ACC112 (cell line): ENCODE results near the gene ENPP6.

ENCODE experiments used
- H2AFZ ChIP-seq: fragments of 200-600 bp; sonication (generic); one replicate; pipeline ENCODE4 v1.6.0; 2017; ENCODE audit warnings: antibody characterized with exemption, low read length; ENCODE audit not compliant: unreplicated experiment
- H3K27ac ChIP-seq: fragments of 200-600 bp; sonication (generic); 2 replicates; pipeline ENCODE4 v1.5.1; 2014; ENCODE audit warnings: low read depth, mild to moderate bottlenecking, antibody characterized with exemption, low read length, moderate library complexity
- H3K27me3 ChIP-seq: fragments of 200-600 bp; sonication (generic); 2 replicates; pipeline ENCODE4 v1.6.1; 2014; ENCODE audit warnings: mild to moderate bottlenecking, antibody characterized with exemption, low read length, moderate library complexity, mixed read lengths; ENCODE audit not compliant: insufficient read depth
- H3K36me3 ChIP-seq: fragments of 200-600 bp; sonication (generic); 2 replicates; pipeline ENCODE4 v1.6.1; 2016; ENCODE audit warnings: mild to moderate bottlenecking, antibody characterized with exemption, low read length, moderate library complexity, mixed read lengths; ENCODE audit not compliant: insufficient read depth
- H3K4me1 ChIP-seq: fragments of 200-600 bp; sonication (generic); one replicate; pipeline ENCODE4 v1.6.1; 2016; ENCODE audit warnings: low read length, mixed read lengths; ENCODE audit not compliant: insufficient read depth, unreplicated experiment, control insufficient read depth
- H3K4me3 ChIP-seq: fragments of 200-600 bp; sonication (generic); 2 replicates; pipeline ENCODE4 v1.5.1; 2014; ENCODE audit warnings: mild to moderate bottlenecking, low read depth, low read length
- H3K79me2 ChIP-seq: fragments of 200-600 bp; sonication (generic); one replicate; pipeline ENCODE4 v1.6.0; 2016; ENCODE audit warnings: low read length; ENCODE audit not compliant: control insufficient read depth, unreplicated experiment, insufficient read depth

The ENPP6 gene

GRCh38 chr4:184122631-184123408, 94.9 kb downstream of the ENPP6 start:
- Histone ChIP-seq H3K4me3 (no peak overlapping the region), H3K79me2 (no peaks in the 10 kb centered on the region), H3K27me3 (no peaks in the 10 kb centered on the region), H3K4me1 (no peaks in the 10 kb centered on the region), H3K36me3 (no peaks in the 10 kb centered on the region), H3K27ac (no peak overlapping the region), H2AFZ (no peak overlapping the region)

DNA sequence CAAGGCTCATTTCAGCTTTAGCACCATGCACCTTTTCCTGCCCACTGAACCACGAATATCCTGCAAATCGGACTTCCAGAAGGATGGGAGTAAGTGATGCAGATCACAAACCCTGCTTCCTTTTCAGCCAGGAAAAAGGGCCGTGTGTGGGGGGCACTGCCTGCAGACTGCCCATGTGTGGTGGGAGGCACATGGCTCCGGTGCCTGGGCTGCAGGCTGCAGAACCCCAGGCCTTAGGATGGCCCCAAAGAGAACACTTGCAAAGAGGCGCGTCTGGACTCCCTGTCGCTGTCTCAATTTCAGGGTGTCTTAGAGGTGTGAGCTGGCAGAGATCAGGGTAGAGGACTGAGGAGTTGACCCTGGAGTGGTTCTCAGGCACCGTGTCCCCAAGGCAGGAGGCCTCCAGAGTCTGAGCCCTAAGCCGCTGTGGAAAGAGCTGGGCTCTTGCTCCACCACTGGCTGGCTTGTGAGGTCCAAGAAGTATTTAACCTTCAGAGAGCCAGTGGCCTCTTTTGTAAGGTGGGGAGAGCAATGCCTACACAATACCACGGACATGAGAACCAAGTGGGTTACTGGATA, 97.0 kb downstream of the ENPP6 start:
- Histone ChIP-seq H3K79me2 (no peaks in the 10 kb centered on the region), H3K4me3 (no peak overlapping the region), H3K4me1 (no peaks in the 10 kb centered on the region), H3K27me3 (no peaks in the 10 kb centered on the region), H3K27ac (no peak overlapping the region), H2AFZ (no peak overlapping the region), H3K36me3 (no peaks in the 10 kb centered on the region)

DNA sequence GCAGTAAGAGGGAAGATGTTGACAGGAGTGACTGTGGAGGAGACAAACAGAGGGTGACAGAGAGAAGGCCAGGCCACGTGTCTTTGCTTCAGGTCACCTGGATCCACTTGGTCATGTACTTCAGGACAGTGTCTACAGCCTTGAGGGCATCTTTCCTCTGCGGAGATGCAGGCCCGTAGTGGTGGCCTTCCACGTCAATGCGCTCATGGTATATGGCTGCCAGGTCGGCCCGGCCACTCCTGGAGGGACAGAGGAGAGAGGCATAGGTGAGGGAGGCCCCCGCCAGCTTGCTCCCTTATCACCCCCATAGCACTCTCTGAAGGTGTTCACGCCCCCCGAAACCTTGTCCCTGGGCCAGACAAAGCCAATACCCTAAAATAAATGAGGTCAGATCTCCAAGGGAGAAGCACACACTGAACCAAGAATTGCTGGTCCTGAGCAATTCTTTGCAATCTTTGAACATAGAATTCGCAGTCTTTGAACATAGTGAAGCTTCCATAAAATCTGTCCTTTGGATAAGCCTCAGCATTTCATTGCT, 99.9 kb downstream of the ENPP6 start:
- H3K4me3 ChIP-seq, result no peak overlapping the region
- H3K79me2 ChIP-seq, result no peaks in the 10 kb centered on the region
- no peaks in the 10 kb centered on the region for H3K27me3 ChIP-seq
- no peaks in the 10 kb centered on the region for H3K36me3 ChIP-seq
- no peak overlapping the region for H2AFZ ChIP-seq
- no peak overlapping the region for H3K27ac ChIP-seq
- no peaks in the 10 kb centered on the region for H3K4me1 ChIP-seq

DNA sequence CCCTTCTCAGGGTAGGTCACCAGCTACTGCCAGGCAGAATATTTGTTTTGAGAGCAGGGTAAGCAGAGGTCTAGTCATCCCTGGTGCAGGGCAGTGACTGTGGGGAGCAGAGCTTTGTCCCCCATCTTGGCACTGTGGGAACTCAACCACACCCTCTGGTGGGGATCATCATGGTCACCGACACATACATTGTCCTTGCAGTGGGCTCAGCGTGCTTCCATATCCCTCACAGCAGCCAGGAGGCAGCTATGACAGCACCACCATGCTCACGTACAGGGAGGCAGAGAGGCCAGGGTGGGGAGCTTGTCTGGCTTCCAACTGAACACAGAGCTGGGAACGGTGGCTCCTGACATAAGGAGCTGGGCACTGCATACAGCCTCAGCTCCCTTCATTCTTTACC, 102.3 kb downstream of the ENPP6 start:
- Histone ChIP-seq H3K36me3 (no peaks in the 10 kb centered on the region), H3K4me1 (no peaks in the 10 kb centered on the region), H3K27me3 (no peaks in the 10 kb centered on the region), H3K27ac (no peak overlapping the region), H2AFZ (no peak overlapping the region), H3K79me2 (no peaks in the 10 kb centered on the region), H3K4me3 (no peak overlapping the region)

DNA sequence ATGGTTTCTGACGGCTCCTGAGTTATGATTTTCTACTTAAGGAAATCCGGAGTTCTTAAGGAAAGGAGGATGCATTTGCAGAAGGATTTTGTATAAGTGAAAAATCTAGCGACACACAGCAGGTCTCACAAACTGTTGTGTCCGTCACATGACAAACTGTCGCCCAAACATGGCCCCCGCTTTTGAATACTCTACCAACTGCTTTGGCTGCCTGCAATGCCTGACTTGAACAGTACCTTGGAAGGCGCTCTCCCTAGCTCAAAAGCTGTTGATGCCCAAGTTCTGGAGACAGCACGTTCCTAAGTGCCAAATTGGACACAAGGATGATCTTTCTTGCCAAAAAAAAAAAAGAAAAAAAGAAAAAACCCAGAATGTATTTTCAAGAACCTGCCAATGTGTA, 103.2 kb downstream of the ENPP6 start:
- no peaks in the 10 kb centered on the region for H3K27me3 ChIP-seq
- H3K27ac ChIP-seq, result no peak overlapping the region
- H2AFZ ChIP-seq, result no peak overlapping the region
- no peaks in the 10 kb centered on the region for H3K36me3 ChIP-seq
- no peaks in the 10 kb centered on the region for H3K79me2 ChIP-seq
- H3K4me3 ChIP-seq, result no peak overlapping the region
- no peaks in the 10 kb centered on the region for H3K4me1 ChIP-seq

DNA sequence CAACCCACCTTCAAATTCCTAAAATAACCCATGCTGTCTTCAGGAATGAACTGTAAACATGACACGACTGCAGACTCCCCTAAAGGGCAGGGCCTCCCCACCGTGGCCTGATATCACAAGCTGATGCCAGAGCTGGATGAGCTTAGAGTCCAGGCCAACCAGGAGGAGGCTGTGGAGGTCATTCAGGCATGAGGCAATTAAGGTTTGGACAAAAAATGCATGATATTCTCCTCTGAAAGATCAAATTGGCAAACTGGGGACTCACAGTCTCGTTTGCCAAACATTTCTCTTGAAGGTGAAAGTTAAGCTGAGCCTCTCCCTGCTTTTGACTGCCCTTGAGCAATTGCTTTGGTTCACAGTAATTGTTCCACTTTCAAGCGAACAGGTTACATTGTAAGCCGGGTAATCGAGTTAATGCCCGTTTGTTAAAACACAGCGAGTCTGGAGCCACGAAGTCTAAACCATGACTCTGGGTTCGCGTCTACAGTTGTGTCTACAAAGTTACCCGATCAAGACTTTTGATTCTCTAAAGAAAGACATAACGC, 105.6 kb downstream of the ENPP6 start:
- Histone ChIP-seq H3K79me2 (no peaks in the 10 kb centered on the region), H3K27ac (no peak overlapping the region), H3K4me1 (no peaks in the 10 kb centered on the region), H3K36me3 (no peaks in the 10 kb centered on the region), H2AFZ (no peak overlapping the region), H3K4me3 (no peak overlapping the region), H3K27me3 (no peaks in the 10 kb centered on the region)

DNA sequence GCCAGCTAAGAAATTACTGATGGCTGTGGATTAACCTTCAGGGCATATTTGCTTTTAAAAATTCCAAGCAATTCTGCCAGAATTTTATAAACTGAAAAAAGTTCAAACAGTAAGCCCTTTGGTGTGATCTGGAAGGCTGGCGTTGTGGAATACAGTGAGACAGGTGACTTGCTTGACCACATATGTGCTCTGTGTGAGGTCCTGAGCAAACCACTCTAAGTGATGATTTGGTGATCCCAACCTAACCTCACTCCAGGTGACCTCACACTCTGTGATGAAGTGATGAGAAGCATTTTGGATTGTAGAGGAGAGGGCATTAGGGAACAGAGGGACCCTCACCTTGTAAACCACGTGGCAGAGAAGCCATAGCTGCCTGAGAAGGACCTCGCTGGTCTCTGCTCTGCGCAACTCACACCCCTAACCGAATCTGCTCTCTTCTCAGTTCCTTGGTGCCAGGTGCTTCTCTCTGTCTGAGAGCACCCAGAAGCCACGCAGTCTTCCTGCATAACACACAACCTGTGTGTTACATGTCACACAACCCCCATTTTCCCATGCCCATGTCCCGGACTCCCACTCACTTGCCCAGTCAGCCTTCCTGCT, 106.3 kb downstream of the ENPP6 start:
- Histone ChIP-seq H3K27me3 (no peaks in the 10 kb centered on the region), H3K27ac (no peak overlapping the region), H3K4me3 (no peak overlapping the region), H3K79me2 (no peaks in the 10 kb centered on the region), H3K36me3 (no peaks in the 10 kb centered on the region), H2AFZ (no peak overlapping the region), H3K4me1 (no peaks in the 10 kb centered on the region)

- Histone ChIP-seq H3K36me3 (no peaks in the 10 kb centered on the region), H3K27me3 (no peaks in the 10 kb centered on the region)
Observed at GRCh38 chr4:184110452-184111224, 107.0 kb downstream of the ENPP6 start.

GRCh38 chr4:184108006-184108501, 109.6 kb downstream of the ENPP6 start:
- Histone ChIP-seq H3K4me1 (no peaks in the 10 kb centered on the region), H2AFZ (no peak overlapping the region)

More at GRCh38 chr4:184110452-184111224, 107.0 kb downstream of the ENPP6 start:
- Histone ChIP-seq H2AFZ (no peak overlapping the region), H3K27ac (no peak overlapping the region), H3K4me1 (no peaks in the 10 kb centered on the region), H3K79me2 (no peaks in the 10 kb centered on the region), H3K4me3 (no peak overlapping the region)

GRCh38 chr4:184104419-184105101, 113.1 kb downstream of the ENPP6 start:
- Histone ChIP-seq H3K79me2 (no peaks in the 10 kb centered on the region), H3K4me1 (no peaks in the 10 kb centered on the region), H3K4me3 (no peak overlapping the region), H3K36me3 (no peaks in the 10 kb centered on the region), H2AFZ (no peak overlapping the region), H3K27me3 (no peaks in the 10 kb centered on the region), H3K27ac (no peak overlapping the region)

More at GRCh38 chr4:184108006-184108501, 109.6 kb downstream of the ENPP6 start:
- H3K27ac ChIP-seq, result no peak overlapping the region
- H3K79me2 ChIP-seq, result no peaks in the 10 kb centered on the region
- H3K4me3 ChIP-seq, result no peak overlapping the region
- no peaks in the 10 kb centered on the region for H3K36me3 ChIP-seq
- no peaks in the 10 kb centered on the region for H3K27me3 ChIP-seq
